Mesothelial cell of epicardium (in vitro differentiated cells): Measurements from ENCODE around the gene LRRC46. TPM values are rescaled to one million over a fixed set of nuclear protein-coding genes. Genes with fewer than 3 reads are reported as not detected.

Experiments used
- DNase-seq, 2 experiments: peaks; one replicate each; pipeline ENCODE4 v3.0.0; 2021; ENCODE audit warnings: low spot score in 2 of 2; ENCODE audit not compliant: unreplicated experiment in 2 of 2
- H3K27ac Mint-ChIP-seq: 2 replicates; pipeline ENCODE4 v1.8.0; 2021; ENCODE audit warnings: mixed read lengths
- H3K27me3 Mint-ChIP-seq: 2 replicates; pipeline ENCODE4 v1.8.0; 2021; ENCODE audit warnings: low read depth, mixed read lengths
- H3K36me3 Mint-ChIP-seq: 2 replicates; pipeline ENCODE4 v1.8.0; 2021; ENCODE audit warnings: mixed read lengths
- H3K4me1 Mint-ChIP-seq: 2 replicates; pipeline ENCODE4 v1.8.0; 2021; ENCODE audit warnings: mixed read lengths
- H3K4me3 Mint-ChIP-seq: 2 replicates; pipeline ENCODE4 v1.8.0; 2021; ENCODE audit warnings: mild to moderate bottlenecking, moderate library complexity, mixed read lengths
- H3K9me3 Mint-ChIP-seq: 2 replicates; pipeline ENCODE4 v1.8.0; 2021; ENCODE audit warnings: mixed read lengths
- CTCF ChIP-seq: fragments of 200-600 bp; sonication (generic); IDR thresholded peaks from one replicate; pipeline ENCODE4 v1.5.0; 2021; ENCODE audit warnings: antibody characterized with exemption; ENCODE audit not compliant: unreplicated experiment
- total RNA-seq: library from RNA; stranded (reverse); gene quantifications from 3 replicates; pipeline ENCODE4 v1.2.1, GENCODE V29; 2021

LRRC46 gene
- total RNA-seq, 1 donor from 2014 or later, result not detected

GRCh38 chr17:47841488-47842291, 10.2 kb downstream of the LRRC46 start:
- Mint-ChIP-seq H3K4me3 (peak overlapping the region; percentile 98), H3K4me1 (peaks cover 64% of the 10 kb centered on the region), H3K36me3 (peaks cover 2% of the 10 kb centered on the region), H3K27me3 (no peaks in the 10 kb centered on the region), H3K9me3 (no peaks in the 10 kb centered on the region), H3K27ac (peak overlapping the region; percentile 64)
- peak; percentile 47 for TF ChIP-seq CTCF
- DNase-seq, result no peak

GRCh38 chr17:47843391-47843730, 11.9 kb downstream of the LRRC46 start:
- H3K36me3 Mint-ChIP-seq, result no peaks in the 10 kb centered on the region
- peaks cover 2% of the 10 kb centered on the region for H3K27me3 Mint-ChIP-seq
- peak; percentile 10 for TF ChIP-seq CTCF
- peak overlapping the region; percentile 67 for H3K27ac Mint-ChIP-seq
- H3K4me3 Mint-ChIP-seq, result peak overlapping the region; percentile 9
- no peak for DNase-seq
- H3K4me1 Mint-ChIP-seq, result peaks cover 73% of the 10 kb centered on the region
- no peaks in the 10 kb centered on the region for H3K9me3 Mint-ChIP-seq

DNA sequence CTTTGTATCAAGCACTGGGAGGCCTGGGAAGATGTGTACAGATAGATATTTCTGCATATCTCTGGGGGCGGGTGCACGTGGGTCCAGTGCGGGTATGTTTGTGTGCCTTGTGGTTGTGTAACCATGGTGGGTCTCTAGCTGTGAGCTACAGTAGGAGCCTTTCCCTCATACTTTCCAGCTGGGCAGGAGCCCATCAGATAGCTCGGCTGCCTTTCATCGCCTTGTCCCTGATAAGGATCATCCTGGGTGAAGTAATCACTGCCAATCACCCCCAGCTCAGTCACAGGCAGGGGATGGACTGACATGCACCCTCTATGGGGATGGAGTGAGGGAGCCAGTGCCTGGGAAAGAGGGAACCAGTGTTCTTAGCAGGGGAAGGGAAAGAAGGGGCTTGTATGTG, 12.8 kb downstream of the LRRC46 start:
- Mint-ChIP-seq H3K36me3 (no peaks in the 10 kb centered on the region), H3K9me3 (no peaks in the 10 kb centered on the region), H3K4me3 (no peak overlapping the region), H3K27ac (peak overlapping the region; percentile 60), H3K27me3 (peaks cover 2% of the 10 kb centered on the region), H3K4me1 (peaks cover 82% of the 10 kb centered on the region)
- no peak for DNase-seq
- TF ChIP-seq CTCF, result no peak

DNA sequence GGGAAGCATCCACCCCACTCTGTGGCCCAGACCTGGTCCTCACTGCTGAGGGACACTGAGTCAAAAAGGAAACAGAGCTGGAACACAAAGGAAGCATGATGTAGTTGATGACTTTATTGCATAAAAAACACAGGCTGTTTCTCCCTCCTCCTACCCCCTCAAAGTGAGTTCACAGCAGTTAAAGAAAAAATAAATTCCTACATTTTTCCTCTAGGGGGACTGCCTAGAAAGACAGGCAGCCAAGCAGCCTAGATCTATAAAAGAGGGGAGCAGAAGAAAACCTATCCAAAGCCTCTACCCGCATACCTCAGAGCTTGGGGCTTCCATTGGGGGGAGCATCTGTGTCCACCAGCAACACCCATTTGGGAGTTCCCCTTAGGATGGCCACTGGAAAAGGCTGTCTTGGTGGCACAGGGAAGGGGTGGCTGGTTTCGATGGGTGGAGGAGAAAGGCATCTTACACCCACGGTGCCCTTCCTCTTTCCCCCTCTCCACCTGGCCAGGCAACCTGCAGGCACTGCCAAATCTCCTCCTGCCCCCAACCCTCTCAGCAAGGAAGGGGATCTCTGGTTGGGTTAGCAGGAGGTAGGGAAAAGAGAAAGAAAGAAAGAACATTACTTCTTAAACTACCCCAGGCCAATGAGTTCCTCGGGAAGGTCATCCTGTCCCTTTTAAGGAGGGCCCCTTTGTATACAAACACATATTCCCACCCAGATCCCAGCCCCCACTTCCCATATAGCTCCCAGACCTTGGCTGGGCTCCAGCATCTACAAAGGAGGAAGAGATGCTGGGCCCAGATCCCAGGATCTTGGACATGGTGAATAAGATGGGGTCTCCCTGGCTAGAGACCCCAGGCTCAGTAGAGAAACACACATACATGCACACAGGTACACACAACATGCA, 13.6 kb downstream of the LRRC46 start:
- no peaks in the 10 kb centered on the region for H3K36me3 Mint-ChIP-seq
- TF ChIP-seq CTCF, result peak; percentile 71
- peaks cover 86% of the 10 kb centered on the region for H3K4me1 Mint-ChIP-seq
- no peak for DNase-seq
- H3K9me3 Mint-ChIP-seq, result no peaks in the 10 kb centered on the region
- H3K4me3 Mint-ChIP-seq, result peak overlapping the region; percentile 60
- H3K27ac Mint-ChIP-seq, result peak overlapping the region; percentile 55
- peaks cover 2% of the 10 kb centered on the region for H3K27me3 Mint-ChIP-seq

GRCh38 chr17:47845716-47846075, 14.2 kb downstream of the LRRC46 start:
- H3K27me3 Mint-ChIP-seq, result peaks cover 2% of the 10 kb centered on the region
- peaks cover 86% of the 10 kb centered on the region for H3K4me1 Mint-ChIP-seq
- H3K27ac Mint-ChIP-seq, result peak overlapping the region; percentile 55
- peak overlapping the region; percentile 60 for H3K4me3 Mint-ChIP-seq
- DNase-seq, result no peak
- H3K36me3 Mint-ChIP-seq, result no peaks in the 10 kb centered on the region
- no peaks in the 10 kb centered on the region for H3K9me3 Mint-ChIP-seq
- no peak for TF ChIP-seq CTCF
